Prostate gland (tissue), 2 donors: Measurements from ENCODE around the gene WBP11. TPM values are rescaled to one million over a fixed set of nuclear protein-coding genes. Genes with fewer than 3 reads are reported as not detected.

Experiments used
- DNase-seq: peaks from one replicate; pipeline ENCODE4 v3.0.0-alpha.2; 2019; ENCODE audit warnings: low spot score
- H3K27ac ChIP-seq, 2 donors: fragments of 200-600 bp; sonication (generic); 2 replicates each; pipeline ENCODE4 v1.5.1; 2017 to 2019
- H3K27me3 ChIP-seq: fragments of 200-600 bp; sonication (generic); replicated peaks from 2 replicates; pipeline ENCODE4 v1.5.1; 2019; ENCODE audit not compliant: insufficient read depth
- H3K36me3 ChIP-seq, 2 donors: fragments of 200-600 bp; sonication (generic); 1 replicate in 1 of 2; 2 replicates in 1 of 2; pipeline versions ENCODE4 v1.5.1 to v1.8.1; 2017 to 2019
- H3K4me1 ChIP-seq: fragments of 200-600 bp; sonication (generic); replicated peaks from 2 replicates; pipeline ENCODE4 v1.5.1; 2019
- H3K4me3 ChIP-seq, 2 donors: fragments of 200-600 bp; sonication (generic); 2 replicates each; pipeline ENCODE4 v1.5.1; 2017 to 2019
- H3K9me3 ChIP-seq: fragments of 200-600 bp; sonication (generic); 2 replicates; pipeline ENCODE4 v1.5.1; 2017
- CTCF ChIP-seq, 4 experiments: fragments of 200-600 bp in 2 of 4; fragments of 450-650 bp in 2 of 4; sonication (generic) in 2 of 4; IDR thresholded peaks; 1 replicate in 3 of 4; 2 replicates in 1 of 4; pipeline ENCODE4 v1.5.1; 2016 to 2019; ENCODE audit warnings: antibody characterized with exemption in 4 of 4, mild to moderate bottlenecking in 2 of 4, moderate library complexity in 2 of 4
- POLR2A ChIP-seq: fragments of 450-650 bp; IDR thresholded peaks from one replicate; pipeline ENCODE4 v1.6.1; 2016; ENCODE audit warnings: antibody characterized with exemption, mild to moderate bottlenecking
- POLR2AphosphoS5 ChIP-seq: sonication (generic); formaldehyde crosslinking; IDR thresholded peaks from one replicate; pipeline ENCODE4 v1.6.1; 2017; ENCODE audit warnings: antibody characterized with exemption
- whole genome bisulfite sequencing: methylation state at CpG from one replicate; pipeline ENCODE4 v1.1.5; 2018; 5-methylcytosine and 5-hydroxymethylcytosine counted together
- intact Hi-C: fragments of 100-400 bp; cut with DNase I; formaldehyde crosslinking; loops from one replicate; pipeline ENCODE4 v1.14.2; 2022
- total RNA-seq, 2 donors: library from RNA; depleted of rRNA; stranded (reverse); fragments of >200 nt; gene quantifications; one replicate each; pipeline ENCODE4 v1.1.0, GENCODE V29; 2016

The WBP11 gene
- total RNA-seq, 2 donors from 2014 or later, result 29.6 to 29.8 TPM

GRCh38 chr12:14769969-14770495, 33.2 kb downstream of the WBP11 start:
- peak; percentile 72 for DNase-seq
- Histone ChIP-seq H3K27ac (peak overlapping the region; percentile 86 to 92), H3K9me3 (no peaks in the 10 kb centered on the region), H3K27me3 (no peaks in the 10 kb centered on the region), H3K4me1 (no peaks in the 10 kb centered on the region), H3K36me3 (no peaks in the 10 kb centered on the region), H3K4me3 (peak overlapping the region; percentile 73 to 82)
- TF ChIP-seq POLR2A (no peak), CTCF (IDR thresholded peaks at IDR 0.05) (peak; percentile 72 to 91 (median 81)), POLR2AphosphoS5 (peak; percentile 56)
- under 1% methylated on average over 35 of the region's 38 CpGs for WGBS
- intact Hi-C loops, result loop anchor here (2.0 to 10.0 kb wide), 2 partner anchors 513 to 1015 kb away; partner anchors contain the start of gene EPS8

- no peaks in the 10 kb centered on the region for H3K27me3 ChIP-seq
- WGBS, result 2% methylated on average over 26 of the region's 26 CpGs
- DNase-seq, result peak; percentile 32
- H3K4me1 ChIP-seq, result no peaks in the 10 kb centered on the region
- H3K4me3 ChIP-seq, result peak overlapping the region; percentile 73 to 82
- TF ChIP-seq CTCF (IDR thresholded peaks at IDR 0.05) (no peak), POLR2A (no peak), POLR2AphosphoS5 (no peak)
- H3K27ac ChIP-seq, result peak overlapping the region; percentile 86 to 92
- H3K36me3 ChIP-seq, result no peaks in the 10 kb centered on the region
- H3K9me3 ChIP-seq, result no peaks in the 10 kb centered on the region
- intact Hi-C loops, result no loop called here
These were observed 33.8 kb downstream of the WBP11 start for GRCh38 chr12:14769466-14769968.

- Histone ChIP-seq H3K9me3 (no peaks in the 10 kb centered on the region), H3K4me3 (peak overlapping the region; percentile 73 to 82), H3K4me1 (no peaks in the 10 kb centered on the region), H3K27ac (peak overlapping the region; percentile 86 to 92), H3K36me3 (no peaks in the 10 kb centered on the region), H3K27me3 (no peaks in the 10 kb centered on the region)
- 32% methylated on average over 16 of the region's 16 CpGs for WGBS
- no peak for DNase-seq
- intact Hi-C loops, result no loop called here
- TF ChIP-seq CTCF (IDR thresholded peaks at IDR 0.05) (no peak), POLR2AphosphoS5 (peak; percentile 11), POLR2A (no peak)
These were observed 34.4 kb downstream of the WBP11 start for GRCh38 chr12:14768823-14769405.

GRCh38 chr12:14767617-14768016, 35.7 kb downstream of the WBP11 start:
- Histone ChIP-seq H3K9me3 (no peaks in the 10 kb centered on the region), H3K27me3 (no peaks in the 10 kb centered on the region), H3K4me3 (peak overlapping the region in 1 of 2 donors; percentile 73), H3K27ac (no peak overlapping the region), H3K4me1 (no peaks in the 10 kb centered on the region), H3K36me3 (no peaks in the 10 kb centered on the region)
- WGBS, result 61% methylated on average over 1 of the region's 1 CpG
- DNase-seq, result no peak
- intact Hi-C loops, result no loop called here
- TF ChIP-seq CTCF (IDR thresholded peaks at IDR 0.05) (no peak), POLR2A (no peak)
